HepG2 (cell line): ENCODE data around the gene CHP1. TPM values are rescaled to one million over a fixed set of nuclear protein-coding genes. Genes with fewer than 3 reads are reported as not detected.

Experiments used
- ATF6 ChIP-seq: sonication (generic); formaldehyde crosslinking; conservative IDR thresholded peaks from 2 replicates; pipeline ENCODE4 v1.4.0; 2020; ENCODE audit warnings: missing genetic modification reagents
- DZIP1 ChIP-seq: sonication (generic); formaldehyde crosslinking; IDR thresholded peaks from 2 replicates; pipeline ENCODE4 v1.5.0; 2020; ENCODE audit warnings: mild to moderate bottlenecking, missing genetic modification reagents
- EP300 ChIP-seq, 3 experiments: sonication (generic) in 1 of 3; formaldehyde crosslinking in 1 of 3; IDR thresholded peaks; 2 replicates each; pipeline versions ENCODE4 v1.5.1 to v1.6.1; 2011 to 2020; ENCODE audit warnings: low read depth in 2 of 3, low read length in 2 of 3, borderline replicate concordance in 1 of 3, improper control_type of control experiment in 1 of 3, mild to moderate bottlenecking in 1 of 3, missing genetic modification reagents in 1 of 3, moderate library complexity in 1 of 3
- ETV6 ChIP-seq: sonication (generic); formaldehyde crosslinking; conservative IDR thresholded peaks from 2 replicates; pipeline ENCODE4 v1.4.0; 2020; ENCODE audit warnings: missing genetic modification reagents
- FOXA3 ChIP-seq: IDR thresholded peaks from 2 replicates; pipeline ENCODE4 v1.6.1; 2016; ENCODE audit warnings: missing genetic modification reagents, missing compliant biosample characterization
- GLI4 ChIP-seq: sonication (generic); formaldehyde crosslinking; IDR thresholded peaks from 2 replicates; pipeline ENCODE4 v1.5.1; 2020; ENCODE audit warnings: missing genetic modification reagents, mild to moderate bottlenecking, moderate library complexity, borderline replicate concordance
- HNF1B ChIP-seq: sonication (generic); formaldehyde crosslinking; IDR thresholded peaks from 2 replicates; pipeline ENCODE4 v1.5.1; 2020; ENCODE audit warnings: mild to moderate bottlenecking, moderate library complexity, missing genetic modification reagents
- HNRNPLL ChIP-seq: fragments of 200-400 bp; formaldehyde crosslinking; IDR thresholded peaks from 2 replicates; pipeline ENCODE4 v1.6.1; 2017; ENCODE audit warnings: mild to moderate bottlenecking, low read depth, low read length; ENCODE audit not compliant: poor library complexity, severe bottlenecking
- KAT7 ChIP-seq: IDR thresholded peaks from 2 replicates; pipeline ENCODE4 v1.6.1; 2018; ENCODE audit warnings: borderline replicate concordance, missing compliant biosample characterization
- KLF16 ChIP-seq, 2 experiments: sonication (generic) in 1 of 2; formaldehyde crosslinking in 1 of 2; IDR thresholded peaks; 2 replicates each; pipeline versions ENCODE4 v1.6.1 to v1.8.0; 2016 to 2023; ENCODE audit warnings: missing genetic modification reagents in 2 of 2, missing compliant biosample characterization in 1 of 2
- LCORL ChIP-seq, 2 experiments: fragments of 450-650 bp in 1 of 2; sonication (generic) in 1 of 2; formaldehyde crosslinking in 1 of 2; IDR thresholded peaks; 2 replicates each; pipeline versions ENCODE4 v1.5.0 to v1.6.1; 2017 to 2020; ENCODE audit warnings: antibody characterized with exemption in 1 of 2, missing genetic modification reagents in 1 of 2
- RFXAP ChIP-seq: sonication (generic); formaldehyde crosslinking; IDR thresholded peaks from 2 replicates; pipeline ENCODE4 v1.4.0; 2020; ENCODE audit warnings: missing genetic modification reagents, borderline replicate concordance
- SIN3A ChIP-seq: IDR thresholded peaks from 2 replicates; pipeline ENCODE4 v1.6.1; 2011; ENCODE audit warnings: low read depth, mild to moderate bottlenecking, control low read depth, low read length, borderline replicate concordance
- SYNCRIP ChIP-seq: fragments of 200-400 bp; formaldehyde crosslinking; IDR thresholded peaks from 2 replicates; pipeline ENCODE4 v1.6.1; 2018; ENCODE audit warnings: mild to moderate bottlenecking, low read depth, low read length; ENCODE audit not compliant: insufficient read depth
- ZBTB21 ChIP-seq: sonication (generic); formaldehyde crosslinking; IDR thresholded peaks from 2 replicates; pipeline ENCODE4 v1.4.0; 2020; ENCODE audit warnings: missing genetic modification reagents
- ZMAT5 ChIP-seq: sonication (generic); formaldehyde crosslinking; IDR thresholded peaks from 2 replicates; pipeline ENCODE4 v1.5.0; 2020; ENCODE audit warnings: mild to moderate bottlenecking, low read depth, missing genetic modification reagents, borderline replicate concordance
- ZNF362 ChIP-seq: sonication (generic); formaldehyde crosslinking; IDR thresholded peaks from 2 replicates; pipeline ENCODE4 v1.4.0; 2020; ENCODE audit warnings: missing genetic modification reagents, mild to moderate bottlenecking, borderline replicate concordance
- ZNF430 ChIP-seq: sonication (generic); formaldehyde crosslinking; IDR thresholded peaks from 2 replicates; pipeline ENCODE4 v1.9.0; 2021; ENCODE audit warnings: mild to moderate bottlenecking, missing genetic modification reagents
- polyA plus RNA-seq, 8 experiments: library from polyadenylated mRNA; depleted of rRNA in 3 of 8; stranded (reverse) in 7 of 8; unstranded in 1 of 8; fragments of >200 nt; fragmentation: Illumina TruSeq in 4 of 8; extraction: Trizol in 4 of 8; gene quantifications; 2 replicates each; pipeline versions ENCODE4 v1.2.1 to v1.2.3, GENCODE V29; 2011 to 2016; ENCODE audit warnings: low read depth in 4 of 8, missing spikeins in 1 of 8, mixed read lengths in 1 of 8; ENCODE audit not compliant: insufficient read depth in 1 of 8
- total RNA-seq, 5 experiments: library from RNA; depleted of rRNA; stranded (reverse); fragments of >200 nt; fragmentation: Illumina TruSeq; extraction: Trizol; gene quantifications; 2 replicates each; pipeline ENCODE4 v1.2.3, GENCODE V29; 2016; ENCODE audit warnings: low read depth in 1 of 5

The CHP1 gene
- total and polyA plus RNA-seq, 2 of the 13 experiments (the other 11 are each of a cell fraction or from before 2014, with no cell fraction given), result 49.6 to 76.4 TPM

GRCh38 chr15:41230650-41231421 lies at the start of gene CHP1, which contains the start of gene EXD1 (continued):
- TF ChIP-seq DZIP1 (CRISPR knock-in tag), result peak; percentile 93
- TF ChIP-seq ATF6 (CRISPR knock-in tag), result peak; percentile 45; the same call in 1 of the 2 replicates
- TF ChIP-seq HNF1B (CRISPR knock-in tag), result peak; percentile 93
- no peak for TF ChIP-seq ZBTB21 (CRISPR knock-in tag)
- TF ChIP-seq ZNF362 (CRISPR knock-in tag), result peak; percentile 74; the same call in 1 of the 2 replicates
- TF ChIP-seq SIN3A, result peak; percentile 65
- TF ChIP-seq SYNCRIP, result no peak
- TF ChIP-seq EP300 (IDR thresholded peaks at IDR 0.05; ENCODE audit: low read depth in 2 of 2, low read length in 2 of 2), result 0 out of 4 replicates have a peak, but pooled peaks of 1 of the 2 experiments have one; percentile 21
- peak; percentile 26 for TF ChIP-seq EP300 (CRISPR knock-in tag; IDR thresholded peaks at IDR 0.05; ENCODE audit: borderline replicate concordance)
- TF ChIP-seq KAT7 (CRISPR knock-in tag), result peak; percentile 97
- peak; percentile 100 for TF ChIP-seq ZNF430
- peak; percentile 44; the same call in 1 of the 2 replicates for TF ChIP-seq GLI4 (CRISPR knock-in tag)
- TF ChIP-seq ZMAT5 (CRISPR knock-in tag), result no peak
- peak; percentile 42 for TF ChIP-seq HNRNPLL
- peak; percentile 75; the same call in 1 of the 2 replicates for TF ChIP-seq RFXAP (CRISPR knock-in tag)
- peak; percentile 80; the same call in 1 of the 2 replicates for TF ChIP-seq ETV6 (CRISPR knock-in tag)
- TF ChIP-seq FOXA3 (CRISPR knock-in tag), result peak; percentile 37
- no peak for TF ChIP-seq LCORL (IDR thresholded peaks at IDR 0.05)
- no peak for TF ChIP-seq LCORL (CRISPR knock-in tag; IDR thresholded peaks at IDR 0.05)
- TF ChIP-seq KLF16 (CRISPR knock-in tag; IDR thresholded peaks at IDR 0.05), result peak in 1 of 2 experiments; percentile 84; a peak in 2 of 4 replicates
